Activated T-helper 1 cell treated with anti-CD3 and anti-CD28 coated beads, Interleukin-2, amount 50 U/mL, for 16 hours (primary cell): ENCODE data around the gene SNX1.

Experiments
- DNase-seq, 2 donors: peaks; one replicate each; pipeline ENCODE4 v3.0.0-alpha.2; 2020; ENCODE audit warnings: low read depth in 1 of 2, low spot score in 1 of 2

SNX1 gene

DNA sequence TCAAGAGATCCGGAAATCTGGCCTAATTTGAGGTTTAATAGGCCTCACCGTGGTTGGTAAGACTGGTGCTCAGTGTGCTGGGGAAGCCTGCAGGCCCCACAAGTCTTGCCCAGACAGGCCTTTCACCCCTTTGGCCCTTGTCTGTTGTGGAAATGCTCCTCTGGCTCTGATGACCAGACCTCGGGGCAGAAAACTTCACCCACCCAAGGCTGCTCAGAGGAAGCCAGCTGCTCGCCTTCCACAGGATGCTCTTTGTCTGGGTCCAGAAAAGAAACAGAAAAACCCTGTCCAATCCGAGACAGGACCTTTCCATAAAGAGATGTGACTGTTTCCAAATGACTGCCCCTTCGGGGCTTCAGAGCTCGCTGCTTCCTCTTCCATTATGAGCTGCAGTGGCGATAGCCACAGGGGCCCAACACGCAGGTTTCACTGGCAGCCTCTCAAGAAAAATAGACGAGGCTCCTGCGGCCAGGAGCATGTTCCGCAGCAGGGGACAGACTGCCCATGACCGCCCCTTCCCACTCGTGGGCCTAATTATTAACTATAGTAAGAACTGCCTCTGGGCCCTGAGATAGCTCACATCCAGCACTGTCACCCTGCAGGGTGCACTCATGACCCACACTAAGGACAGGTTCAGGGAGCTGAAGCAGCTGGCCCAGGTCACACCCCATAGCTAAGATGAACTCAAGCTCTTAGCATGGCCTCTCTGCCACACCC, 48.9 kb downstream of the SNX1 start:
- no peak for DNase-seq

GRCh38 chr15:64146041-64146440, 50.3 kb downstream of the SNX1 start:
- DNase-seq, result no peak

GRCh38 chr15:64146520-64146884, 50.7 kb downstream of the SNX1 start:
- DNase-seq, result no peak

DNA sequence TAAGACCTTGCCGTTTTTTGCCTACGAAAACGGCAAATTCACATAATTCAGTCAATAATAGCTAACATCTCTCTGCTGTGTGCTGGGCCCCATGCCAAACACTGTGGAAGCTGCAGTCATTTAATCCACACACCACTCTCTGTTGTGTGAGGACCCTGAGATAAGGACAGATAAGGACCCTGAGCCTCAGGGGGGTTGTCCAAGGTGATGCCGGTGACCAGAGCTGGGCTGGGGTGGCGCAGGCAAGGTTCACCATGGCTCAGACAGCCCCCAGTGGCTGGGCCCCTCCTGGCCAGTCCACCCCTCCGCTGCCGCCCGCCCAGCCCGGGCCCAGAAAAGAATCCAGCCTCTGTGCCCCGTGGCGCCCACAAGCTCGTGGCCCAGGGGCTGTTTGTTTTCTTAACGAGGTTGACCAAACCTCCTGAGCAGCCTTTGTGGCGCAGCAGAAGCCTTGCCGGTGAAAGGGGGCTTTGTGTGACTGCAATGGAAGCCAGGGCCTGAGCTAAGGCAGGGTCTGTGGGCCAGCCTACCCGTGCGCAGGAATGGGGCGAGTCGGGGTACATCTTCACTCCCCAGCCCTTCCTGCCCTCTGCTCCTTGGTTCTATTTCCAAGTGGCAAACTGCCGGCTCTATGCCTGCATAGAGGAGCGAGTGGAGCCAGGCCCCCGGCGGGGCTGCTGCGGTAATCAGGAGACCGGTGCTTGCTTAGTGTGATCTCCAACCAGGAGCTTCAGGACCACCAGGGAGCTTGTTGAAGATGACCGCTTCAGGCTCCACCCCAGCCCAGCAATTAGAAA, 51.3 kb downstream of the SNX1 start:
- DNase-seq, result no peak

DNA sequence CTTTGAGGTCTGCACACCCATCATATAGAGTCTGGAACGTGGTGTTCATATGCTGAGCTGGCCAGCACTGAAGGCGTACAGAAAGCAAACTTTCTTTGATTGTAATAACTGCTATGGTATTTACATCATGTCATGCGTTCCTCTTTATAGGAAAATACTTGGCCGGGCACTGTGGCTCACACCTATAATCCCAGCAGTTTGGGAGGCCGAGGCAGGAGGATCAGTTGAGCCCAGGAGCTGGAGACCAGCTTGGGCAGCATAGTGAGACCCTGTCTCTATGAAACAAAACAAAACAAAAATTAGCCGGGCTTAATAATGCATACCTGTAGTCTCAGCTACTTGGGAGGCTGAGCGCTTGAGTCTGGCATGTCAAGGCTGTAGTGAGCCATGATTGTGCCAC, 52.4 kb downstream of the SNX1 start:
- DNase-seq, result no peak

GRCh38 chr15:64148581-64148980, 52.8 kb downstream of the SNX1 start:
- no peak for DNase-seq

- DNase-seq, result no peak
These were observed 53.6 kb downstream of the SNX1 start for GRCh38 chr15:64149424-64149823.

DNA sequence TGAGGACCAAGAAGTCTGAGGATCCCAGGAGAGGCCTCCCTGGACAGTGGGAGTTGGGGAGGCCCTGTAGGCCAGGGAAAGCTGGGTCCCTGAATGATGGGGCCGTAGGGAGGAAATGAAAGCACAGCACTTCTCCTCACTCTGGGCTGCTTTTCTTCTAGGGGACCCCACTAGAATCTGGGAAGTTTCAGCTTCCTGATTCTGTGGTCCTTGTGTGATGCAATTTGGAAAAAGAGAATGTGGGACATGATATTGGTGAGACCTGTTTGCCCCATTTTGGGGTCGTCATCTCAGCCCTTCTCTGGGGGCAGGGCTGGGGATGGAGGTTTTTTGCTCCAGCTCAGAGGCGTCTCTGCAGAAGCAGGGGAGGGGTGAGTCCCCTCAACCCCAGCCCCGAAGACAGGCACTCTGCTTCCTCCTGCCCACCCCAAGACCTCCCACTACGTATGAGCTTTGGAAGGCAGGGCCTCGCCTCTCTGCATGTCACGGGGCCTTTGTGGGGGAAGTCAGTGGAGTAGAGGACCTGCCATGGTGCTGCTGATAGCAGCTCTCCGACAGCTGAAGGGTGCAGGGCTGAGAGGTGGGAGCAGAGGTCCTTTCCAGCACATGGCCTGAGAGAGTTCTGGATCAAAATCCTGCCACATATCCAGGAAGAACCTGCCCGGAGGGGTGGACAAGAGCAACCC, 54.3 kb downstream of the SNX1 start:
- DNase-seq, result no peak

DNA sequence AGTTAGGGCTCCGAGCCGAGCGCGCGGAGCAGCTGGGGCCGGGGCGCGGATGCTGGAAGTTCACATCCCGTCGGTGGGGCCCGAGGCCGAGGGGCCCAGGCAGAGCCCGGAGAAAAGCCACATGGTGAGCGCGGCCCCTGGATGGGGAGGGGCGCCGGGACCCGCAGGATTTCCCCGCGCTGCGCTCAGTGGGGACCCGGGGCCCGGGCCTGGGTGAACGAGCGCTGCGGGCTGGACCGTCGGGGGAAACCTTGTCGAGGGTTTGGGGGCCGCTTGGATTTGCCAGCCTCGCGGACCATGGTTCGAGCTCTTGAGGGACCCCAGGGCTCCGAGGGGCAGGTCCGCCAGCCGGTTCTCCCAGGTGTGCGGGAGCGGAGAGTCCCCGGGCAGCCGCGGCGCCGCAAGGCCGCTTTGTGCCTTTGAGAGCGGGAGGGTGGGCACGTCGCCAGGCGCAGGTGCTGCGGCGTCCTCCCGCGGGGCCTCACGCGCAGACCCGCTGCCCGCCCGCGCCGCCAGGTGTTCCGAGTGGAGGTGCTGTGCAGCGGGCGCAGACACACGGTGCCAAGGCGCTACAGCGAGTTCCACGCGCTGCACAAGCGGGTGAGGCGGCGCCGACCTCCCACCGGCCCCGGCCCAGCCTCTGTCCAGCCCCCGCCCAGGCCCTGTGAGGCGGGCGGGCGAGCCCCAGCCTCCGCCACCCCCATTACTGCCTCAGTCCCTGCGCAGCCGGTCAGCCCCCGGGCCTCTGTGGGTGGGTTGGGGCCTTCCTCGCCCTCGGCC, 56.1 kb downstream of the SNX1 start, which contains the start of gene SNX22:
Gene SNX22, plus strand, starts transcription at position 5 of the 780 bp plus-strand sequence. Its CDS starts 45 bp downstream, at position 50.
- no peak for DNase-seq

GRCh38 chr15:64152507-64153387, 57.0 kb downstream of the SNX1 start:
- no peak for DNase-seq

- DNase-seq, result peak; percentile 82 to 88
These were observed 57.9 kb downstream of the SNX1 start for GRCh38 chr15:64153480-64154367.

DNA sequence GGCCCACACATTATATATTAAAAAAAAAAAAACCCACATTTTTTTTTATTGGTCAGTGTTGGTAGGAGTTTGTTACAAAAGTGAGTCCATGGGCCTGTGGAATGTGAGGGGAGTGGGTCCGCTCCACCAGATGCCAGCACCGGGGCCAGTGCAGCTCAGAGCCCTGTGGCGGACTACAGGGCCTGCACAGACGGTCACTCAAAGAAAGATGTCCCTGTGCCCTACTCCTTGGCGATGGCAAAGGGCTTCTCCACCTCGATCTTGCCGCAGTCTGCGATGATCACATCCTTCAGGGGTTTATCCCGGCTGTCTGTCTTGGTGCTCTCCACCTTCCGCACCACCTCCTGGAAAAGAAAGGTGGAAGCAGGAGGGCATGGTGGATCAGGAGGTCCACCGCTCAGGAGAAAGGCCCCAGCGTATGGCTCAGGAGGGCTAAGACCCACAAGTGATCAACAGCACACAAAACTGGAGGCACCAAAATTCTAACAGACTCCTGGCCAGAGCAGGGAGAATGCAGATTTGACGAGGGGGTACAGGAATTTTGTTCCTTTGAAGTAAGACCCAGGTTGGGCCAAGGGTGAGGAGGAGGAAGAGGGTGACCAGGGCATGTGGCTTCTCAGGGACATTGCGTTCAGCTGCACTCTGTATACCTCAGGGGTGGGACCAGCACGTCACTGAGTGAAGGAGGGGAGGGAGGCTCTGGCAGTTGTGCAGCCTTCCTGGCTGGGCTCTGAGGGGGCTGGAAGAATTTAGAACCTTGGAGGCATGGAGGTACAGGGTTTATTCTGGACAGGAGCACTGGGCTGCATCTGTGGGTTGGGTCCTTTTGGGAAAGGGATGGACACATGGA, 60.2 kb downstream of the SNX1 start:
- DNase-seq, result no peak

DNA sequence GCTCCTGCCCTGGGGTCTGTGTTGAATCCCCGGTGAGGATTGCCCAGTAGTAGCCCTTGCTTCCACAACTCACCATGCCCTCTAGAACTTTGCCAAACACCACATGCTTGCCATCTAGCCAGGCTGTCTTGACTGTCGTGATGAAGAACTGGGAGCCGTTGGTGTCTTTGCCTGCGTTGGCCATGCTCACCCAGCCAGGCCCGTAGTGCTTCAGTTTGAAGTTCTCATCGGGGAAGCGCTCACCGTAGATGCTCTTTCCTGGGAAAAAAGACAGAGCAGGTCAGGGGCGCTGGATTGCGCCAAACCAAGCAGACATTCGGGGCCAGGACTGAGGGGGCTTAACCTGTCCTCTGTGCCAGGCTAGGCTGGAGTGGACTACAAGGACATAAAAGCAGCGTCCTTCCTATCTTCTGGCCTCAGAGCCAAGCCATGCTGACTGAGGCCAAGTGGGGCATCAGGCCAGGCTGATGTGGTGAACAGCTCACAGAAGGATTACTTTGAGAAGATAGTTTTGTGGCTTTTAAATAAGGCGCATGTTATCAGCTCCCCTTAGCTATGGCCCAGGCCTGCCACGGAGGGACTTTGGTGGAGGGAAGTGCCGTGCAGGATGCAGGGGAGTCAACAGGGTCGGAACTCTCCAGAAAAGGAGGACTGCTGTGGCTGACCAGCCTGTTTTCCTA, 61.0 kb downstream of the SNX1 start:
- DNase-seq, result no peak

DNA sequence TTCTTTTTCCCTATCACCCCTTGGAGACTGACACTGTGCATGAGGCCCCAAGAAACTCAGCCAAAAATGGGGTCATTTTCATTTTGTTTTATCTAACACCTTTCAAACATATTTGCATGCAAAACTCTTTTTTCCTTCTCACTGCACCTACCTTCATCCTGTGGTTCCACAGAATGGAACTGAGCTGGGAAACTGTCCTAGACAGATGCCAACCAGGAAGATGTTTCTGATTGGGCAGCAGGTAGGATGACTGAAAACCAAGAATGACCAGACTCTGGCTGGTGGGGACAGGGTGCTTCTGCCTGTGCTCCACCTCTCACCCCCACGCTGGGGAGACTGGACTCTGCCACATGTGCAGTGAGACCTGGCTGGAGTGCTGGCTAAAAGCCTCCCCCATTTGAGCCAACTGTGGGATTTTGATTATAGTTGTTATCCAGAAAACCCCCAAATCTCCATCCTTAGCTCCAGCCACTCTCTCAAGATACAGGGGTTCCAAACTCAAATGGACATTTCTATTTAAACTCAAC, 61.9 kb downstream of the SNX1 start:
- no peak for DNase-seq

GRCh38 chr15:64158363-64159134, 62.8 kb downstream of the SNX1 start:
- no peak for DNase-seq

- no peak for DNase-seq
These were observed 66.1 kb downstream of the SNX1 start for GRCh38 chr15:64161688-64162477.
